Endothelial cell of umbilical vein (primary cell): Measurements from ENCODE around the gene MYMX. TPM values are rescaled to one million over a fixed set of nuclear protein-coding genes. Genes with fewer than 3 reads are reported as not detected.

Experiments
- BruUV-seq: library from RNA; stranded (reverse); fragments of 400-500 nt; replicated peaks from 2 replicates; lab custom pipeline; 2021; lab: Mats Ljungman, UMichigan
- CTCF ChIA-PET: fragments of 300-600, 350-600 bp; sonication (Branson Sonifier 250); formaldehyde crosslinking; loops from one replicate; lab custom pipeline; 2021; ENCODE audit warnings: antibody characterized with exemption, inconsistent platforms; lab: Charles Lee
- POLR2A ChIA-PET: fragments of 300-600, 350-600 bp; sonication (Branson Sonifier 250); formaldehyde crosslinking; loops from one replicate; lab custom pipeline; 2021; ENCODE audit warnings: antibody characterized with exemption, inconsistent platforms; lab: Charles Lee
- DNase-seq: peaks from one replicate; pipeline ENCODE4 v3.0.0-alpha.2; 2011; ENCODE audit warnings: low read depth, low spot score
- FAIRE-seq: peaks from 2 replicates; lab custom pipeline; 2011; peaks lifted over from hg19 to GRCh38; lab: Jason Lieb, UNC
- H2AFZ ChIP-seq: 2 replicates; pipeline ENCODE4 v1.6.0; 2012; ENCODE audit warnings: low read depth, low read length, control low read depth, inconsistent platforms
- H3K27ac ChIP-seq: 2 replicates; pipeline ENCODE4 v1.5.1; 2011; ENCODE audit warnings: low read depth, mild to moderate bottlenecking, control low read depth, low read length, moderate library complexity; ENCODE audit not compliant: insufficient read depth
- H3K27me3 ChIP-seq, 2 experiments: 2 replicates each; pipeline versions ENCODE4 v1.6.0 to v1.6.1; 2011; ENCODE audit warnings: low read length in 2 of 2, mixed read lengths in 1 of 2; ENCODE audit not compliant: control insufficient read depth in 2 of 2, insufficient read depth in 2 of 2
- H3K36me3 ChIP-seq, 2 experiments: 2 replicates in 1 of 2; 3 replicates in 1 of 2; pipeline ENCODE4 v1.5.1; 2011; ENCODE audit warnings: low read length in 2 of 2, mild to moderate bottlenecking in 1 of 2, moderate library complexity in 1 of 2; ENCODE audit not compliant: control insufficient read depth in 2 of 2, insufficient read depth in 2 of 2; ENCODE audit errors: extremely low read depth in 1 of 2
- H3K4me1 ChIP-seq: 3 replicates; pipeline ENCODE4 v1.5.1; 2011; ENCODE audit warnings: mild to moderate bottlenecking, low read length; ENCODE audit not compliant: control insufficient read depth, insufficient read depth; ENCODE audit errors: extremely low read depth
- H3K4me2 ChIP-seq: 2 replicates; pipeline ENCODE4 v1.6.1; 2011; ENCODE audit warnings: low read length, control low read depth, mixed read lengths; ENCODE audit not compliant: insufficient read depth
- H3K4me3 ChIP-seq, 3 experiments: fragments of 200-600 bp in 1 of 3; sonication (generic), shearing (Covaris generic) in 1 of 3; replicated peaks in 1 of 3; 2 replicates each; pipeline ENCODE4 v1.5.1; 2011 to 2016; ENCODE audit warnings: control low read depth in 3 of 3, low read length in 3 of 3, mild to moderate bottlenecking in 2 of 3, inconsistent platforms in 1 of 3, low read depth in 1 of 3, moderate library complexity in 1 of 3; ENCODE audit not compliant: insufficient read depth in 1 of 3
- H3K79me2 ChIP-seq: 2 replicates; pipeline ENCODE4 v1.6.0; 2012; ENCODE audit warnings: low read length, inconsistent platforms; ENCODE audit not compliant: control insufficient read depth, insufficient read depth
- H3K9ac ChIP-seq: replicated peaks from 2 replicates; pipeline ENCODE3; 2011; ENCODE audit warnings: low read length, control low read depth; ENCODE audit not compliant: insufficient read depth; ENCODE audit errors: extremely low read depth
- H3K9me1 ChIP-seq: replicated peaks from 3 replicates; pipeline ENCODE4 v1.6.0; 2011; ENCODE audit warnings: mild to moderate bottlenecking, low read length; ENCODE audit not compliant: control insufficient read depth, insufficient read depth; ENCODE audit errors: extremely low read depth
- H3K9me3 ChIP-seq: replicated peaks from 2 replicates; pipeline ENCODE4 v1.5.1; 2012; ENCODE audit warnings: low read length, inconsistent platforms; ENCODE audit not compliant: control insufficient read depth, insufficient read depth
- H4K20me1 ChIP-seq: replicated peaks from 2 replicates; pipeline ENCODE3; 2011; ENCODE audit warnings: mild to moderate bottlenecking, low read length; ENCODE audit not compliant: control insufficient read depth, insufficient read depth; ENCODE audit errors: extremely low read depth
- CTCF ChIP-seq, 2 donors: IDR thresholded peaks; 1 replicate in 1 of 2; 2 replicates in 1 of 2; pipeline ENCODE4 v1.5.1; 2011; ENCODE audit warnings: low read length in 2 of 2, mild to moderate bottlenecking in 2 of 2, moderate library complexity in 2 of 2, control low read depth in 1 of 2, inconsistent platforms in 1 of 2, low read depth in 1 of 2; ENCODE audit not compliant: insufficient read depth in 1 of 2; ENCODE audit errors: extremely low read depth in 1 of 2
- EZH2 ChIP-seq: IDR thresholded peaks from 2 replicates; pipeline ENCODE4 v1.6.1; 2012; ENCODE audit warnings: borderline replicate concordance, low read depth, mild to moderate bottlenecking, moderate library complexity, low read length, inconsistent platforms; ENCODE audit not compliant: severe bottlenecking
- FOS ChIP-seq: IDR thresholded peaks from 2 replicates; pipeline ENCODE4 v1.6.1; 2011; ENCODE audit warnings: mild to moderate bottlenecking, low read length, moderate library complexity, borderline replicate concordance; ENCODE audit not compliant: insufficient read depth
- GATA2 ChIP-seq: IDR thresholded peaks from 2 replicates; pipeline ENCODE4 v1.7.0; 2011; ENCODE audit warnings: low read depth, mild to moderate bottlenecking, moderate library complexity, mixed read lengths, low read length; ENCODE audit not compliant: insufficient read length, insufficient read depth
- JUN ChIP-seq: IDR thresholded peaks from 2 replicates; pipeline ENCODE4 v1.6.1; 2011; ENCODE audit warnings: borderline replicate concordance, low read depth; ENCODE audit not compliant: insufficient read length, insufficient read depth
- MYC ChIP-seq: IDR thresholded peaks from one replicate; pipeline ENCODE4 v1.6.1; 2011; ENCODE audit warnings: mild to moderate bottlenecking, low read depth, low read length
- POLR2A ChIP-seq: IDR thresholded peaks from 2 replicates; pipeline ENCODE4 v1.6.1; 2012; ENCODE audit warnings: low read depth, mild to moderate bottlenecking, control low read depth, low read length
- POLR2AphosphoS5 ChIP-seq: IDR thresholded peaks from 2 replicates; pipeline ENCODE4 v1.6.1; 2012; ENCODE audit warnings: low read depth, mild to moderate bottlenecking, control low read depth, low read length, moderate library complexity; ENCODE audit not compliant: insufficient read depth
- dilution Hi-C: fragments of 300-500 bp; cut with MboI; formaldehyde crosslinking; loops from one replicate; pipeline ENCODE4 v1.15.0; 2019; ENCODE audit warnings: low sequenced_read_pairs; ENCODE audit not compliant: extremely low pct_ligation_motif_present
- intact Hi-C: fragments of 100-400 bp; cut with micrococcal nuclease; formaldehyde crosslinking; loops from one replicate; pipeline ENCODE4 v1.10.0; 2022
- polyA plus RNA-seq, 4 experiments: library from polyadenylated mRNA; depleted of rRNA in 3 of 4; stranded (reverse) in 3 of 4; unstranded in 1 of 4; fragments of >200 nt; gene quantifications; 2 replicates each; pipeline versions ENCODE4 v1.2.1 to v1.2.3, GENCODE V29; 2011 to 2012; ENCODE audit warnings: missing spikeins in 1 of 4
- total RNA-seq: library from RNA; stranded (reverse); gene quantifications from 2 replicates; pipeline ENCODE4 v1.2.3, GENCODE V29; 2021
- TF ChIP-seq, protein P1 (sequence below): IDR thresholded peaks from 2 replicates; pipeline ENCODE4 v1.6.1; 2011; ENCODE audit not compliant: insufficient read depth, insufficient read length

The MYMX gene
- total and polyA plus RNA-seq, 2 donors (not counting 3 experiments of a cell fraction or from before 2014, with no cell fraction given), result 0.18 TPM; not detected in 1

- H3K79me2 ChIP-seq, result peaks cover 15% of the 10 kb centered on the region
- CTCF ChIA-PET, result interaction anchor here (1.6 to 5.4 kb wide), 4 partner anchors 13 to 71 kb away, joined by 4 to 38 read pairs (median 12); partner anchors contain the start of gene SLC35B2
- H3K4me2 ChIP-seq, result no peak overlapping the region
- no peak overlapping the region for H3K4me3 ChIP-seq
- intact Hi-C loops, result no loop called here
- no peaks in the 10 kb centered on the region for H3K27me3 ChIP-seq
- FAIRE-seq (no peak), DNase-seq (no peak)
- no peaks in the 10 kb centered on the region for H3K9me1 ChIP-seq
- POLR2A ChIA-PET, result no interaction called here
- no peak overlapping the region for H3K27ac ChIP-seq
- no peaks in the 10 kb centered on the region for H3K36me3 ChIP-seq
- dilution Hi-C loops, result no loop called here
- H4K20me1 ChIP-seq, result peaks cover 1% of the 10 kb centered on the region
- TF ChIP-seq JUN (no peak), GATA2 (no peak), POLR2A (no peak), EZH2 (no peak), FOS (no peak)
- TF ChIP-seq, protein P1, sequence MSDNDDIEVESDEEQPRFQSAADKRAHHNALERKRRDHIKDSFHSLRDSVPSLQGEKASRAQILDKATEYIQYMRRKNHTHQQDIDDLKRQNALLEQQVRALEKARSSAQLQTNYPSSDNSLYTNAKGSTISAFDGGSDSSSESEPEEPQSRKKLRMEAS, result no peak
- H2AFZ ChIP-seq, result no peak overlapping the region
- H3K9me3 ChIP-seq, result no peaks in the 10 kb centered on the region
- H3K4me1 ChIP-seq, result peaks cover 2% of the 10 kb centered on the region
- BruUV-seq, result no TSS peak
- no peak overlapping the region for H3K9ac ChIP-seq
Observed at GRCh38 chr6:44243345-44243744, 26.6 kb downstream of the MYMX start.

- H3K36me3 ChIP-seq, result peaks cover 12 to 13% of the 10 kb centered on the region in 2 experiments
- H3K9me3 ChIP-seq, result no peaks in the 10 kb centered on the region
- H3K4me1 ChIP-seq, result peaks cover 22% of the 10 kb centered on the region
- intact Hi-C loops (no loop called here), dilution Hi-C loops (no loop called here)
- H3K9me1 ChIP-seq, result no peaks in the 10 kb centered on the region
- no peaks in the 10 kb centered on the region for H3K27me3 ChIP-seq
- peak overlapping the region; percentile 77 for H2AFZ ChIP-seq
- peaks cover 36% of the 10 kb centered on the region for H3K79me2 ChIP-seq
- FAIRE-seq (no peak), DNase-seq (no peak)
- no peak for TF ChIP-seq EZH2
- no peak for TF ChIP-seq MYC
- no peak for TF ChIP-seq POLR2A
- TF ChIP-seq, protein P1, result no peak
- no peak for TF ChIP-seq POLR2AphosphoS5
- TF ChIP-seq CTCF (IDR thresholded peaks at IDR 0.05; ENCODE audit: extremely low read depth in 1 of 2, insufficient read depth in 1 of 2, low read depth in 1 of 2, low read length in 2 of 2), result no peak
- TF ChIP-seq FOS, result no peak
- TF ChIP-seq GATA2, result no peak
- no peak for TF ChIP-seq JUN
- ChIA-PET POLR2A (interaction anchor here (0.6 to 3.1 kb wide), 2 partner anchors 11 to 146 kb away, joined by 3 to 49 read pairs; partner anchors contain the start of gene SLC35B2), CTCF (interaction anchor here (1.6 to 5.4 kb wide), 7 partner anchors 8 to 149 kb away, joined by 4 to 38 read pairs (median 8); partner anchors contain the start of genes SLC29A1 and SLC35B2)
- H4K20me1 ChIP-seq, result peaks cover 7% of the 10 kb centered on the region
- H3K4me3 ChIP-seq, result no peak overlapping the region
- no peak overlapping the region for H3K27ac ChIP-seq
- no TSS peak for BruUV-seq
- H3K9ac ChIP-seq, result no peak overlapping the region
- no peak overlapping the region for H3K4me2 ChIP-seq
Observed at GRCh38 chr6:44245391-44245911, 28.7 kb downstream of the MYMX start.
